Epithelial cell of esophagus (primary cell): Measurements from ENCODE around the gene LMO1.

ENCODE experiments used
- DNase-seq: peaks from one replicate; pipeline ENCODE4 v3.0.0; 2010; ENCODE audit warnings: low read depth
- H3K4me3 ChIP-seq: 2 replicates; pipeline ENCODE4 v1.5.1; 2011; ENCODE audit warnings: mild to moderate bottlenecking, low read length, control low read depth
- TF ChIP-seq, protein P1 (sequence below): IDR thresholded peaks from 2 replicates; pipeline ENCODE4 v1.5.1; 2011; ENCODE audit warnings: low read depth, mild to moderate bottlenecking, low read length, control low read depth, inconsistent platforms; ENCODE audit not compliant: insufficient read depth; ENCODE audit errors: missing control alignments

The LMO1 gene

DNA sequence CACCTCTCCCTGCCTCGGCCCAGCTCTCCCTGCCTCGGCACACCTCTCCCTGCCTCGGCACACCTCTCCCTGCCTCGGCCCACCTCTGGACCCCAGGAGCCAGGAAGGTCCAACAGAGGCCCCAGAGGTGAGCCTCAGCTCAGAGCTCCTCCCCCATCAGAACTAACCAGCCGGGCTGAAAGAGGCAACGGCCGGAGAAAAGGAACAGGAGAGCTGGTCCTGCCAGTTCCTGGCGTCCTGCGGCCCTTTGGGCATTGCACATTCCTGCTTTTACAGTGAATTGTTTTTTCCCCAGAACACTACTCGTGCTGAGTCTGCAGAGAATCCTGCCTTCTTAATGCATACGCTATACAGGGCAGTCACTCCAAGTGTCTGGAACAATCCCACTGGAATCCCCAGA, 45.8 kb downstream of the LMO1 start:
- peak; percentile 17 for DNase-seq
- H3K4me3 ChIP-seq, result no peak overlapping the region
- TF ChIP-seq, protein P1, sequence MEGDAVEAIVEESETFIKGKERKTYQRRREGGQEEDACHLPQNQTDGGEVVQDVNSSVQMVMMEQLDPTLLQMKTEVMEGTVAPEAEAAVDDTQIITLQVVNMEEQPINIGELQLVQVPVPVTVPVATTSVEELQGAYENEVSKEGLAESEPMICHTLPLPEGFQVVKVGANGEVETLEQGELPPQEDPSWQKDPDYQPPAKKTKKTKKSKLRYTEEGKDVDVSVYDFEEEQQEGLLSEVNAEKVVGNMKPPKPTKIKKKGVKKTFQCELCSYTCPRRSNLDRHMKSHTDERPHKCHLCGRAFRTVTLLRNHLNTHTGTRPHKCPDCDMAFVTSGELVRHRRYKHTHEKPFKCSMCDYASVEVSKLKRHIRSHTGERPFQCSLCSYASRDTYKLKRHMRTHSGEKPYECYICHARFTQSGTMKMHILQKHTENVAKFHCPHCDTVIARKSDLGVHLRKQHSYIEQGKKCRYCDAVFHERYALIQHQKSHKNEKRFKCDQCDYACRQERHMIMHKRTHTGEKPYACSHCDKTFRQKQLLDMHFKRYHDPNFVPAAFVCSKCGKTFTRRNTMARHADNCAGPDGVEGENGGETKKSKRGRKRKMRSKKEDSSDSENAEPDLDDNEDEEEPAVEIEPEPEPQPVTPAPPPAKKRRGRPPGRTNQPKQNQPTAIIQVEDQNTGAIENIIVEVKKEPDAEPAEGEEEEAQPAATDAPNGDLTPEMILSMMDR, result no peak

DNA sequence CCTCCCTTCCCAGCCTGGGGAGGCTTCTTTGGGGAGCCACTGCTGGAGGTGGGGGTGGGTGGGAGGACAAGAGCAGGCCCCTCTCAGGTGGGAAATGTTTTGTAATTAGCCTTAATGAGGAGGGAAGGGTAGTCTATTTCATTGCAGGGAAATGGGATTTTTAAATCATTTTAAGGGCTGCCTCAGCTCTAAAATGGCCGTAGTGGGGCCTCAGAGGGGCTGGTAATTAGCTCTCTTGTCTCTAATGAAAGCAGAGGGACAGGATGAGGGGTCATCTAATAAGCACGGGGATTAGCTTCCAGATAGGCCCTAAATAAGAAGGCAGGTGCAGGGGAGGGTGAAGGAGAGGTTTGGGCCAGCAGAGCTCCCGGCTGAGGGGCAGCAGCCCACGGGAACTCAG, 46.5 kb downstream of the LMO1 start:
- DNase-seq, result no peak
- TF ChIP-seq, protein P1, result no peak

DNA sequence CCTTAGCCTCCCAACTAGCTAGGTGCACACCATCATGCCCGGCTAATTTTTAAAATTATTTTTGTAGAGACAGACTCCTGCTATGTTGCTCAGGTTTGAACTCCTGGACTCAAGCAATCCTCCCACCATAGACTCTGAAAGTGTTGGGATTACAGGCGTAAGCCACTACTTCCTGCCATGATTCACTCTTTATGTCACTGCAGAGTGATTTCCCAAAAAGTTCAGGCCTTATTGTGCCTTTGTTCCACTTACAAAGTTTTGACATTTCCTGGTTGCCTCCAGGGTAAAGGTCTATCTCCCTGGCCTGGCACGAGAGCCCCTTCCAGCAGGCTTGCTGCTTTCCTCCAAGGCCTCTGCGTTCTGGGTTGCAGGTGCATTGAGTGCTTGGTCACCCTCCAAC, 50.3 kb downstream of the LMO1 start:
- no peak overlapping the region for H3K4me3 ChIP-seq
- no peak for DNase-seq
- TF ChIP-seq, protein P1, result no peak

More for the DNA sequence above, 46.5 kb downstream of the LMO1 start:
- H3K4me3 ChIP-seq, result no peak overlapping the region

DNA sequence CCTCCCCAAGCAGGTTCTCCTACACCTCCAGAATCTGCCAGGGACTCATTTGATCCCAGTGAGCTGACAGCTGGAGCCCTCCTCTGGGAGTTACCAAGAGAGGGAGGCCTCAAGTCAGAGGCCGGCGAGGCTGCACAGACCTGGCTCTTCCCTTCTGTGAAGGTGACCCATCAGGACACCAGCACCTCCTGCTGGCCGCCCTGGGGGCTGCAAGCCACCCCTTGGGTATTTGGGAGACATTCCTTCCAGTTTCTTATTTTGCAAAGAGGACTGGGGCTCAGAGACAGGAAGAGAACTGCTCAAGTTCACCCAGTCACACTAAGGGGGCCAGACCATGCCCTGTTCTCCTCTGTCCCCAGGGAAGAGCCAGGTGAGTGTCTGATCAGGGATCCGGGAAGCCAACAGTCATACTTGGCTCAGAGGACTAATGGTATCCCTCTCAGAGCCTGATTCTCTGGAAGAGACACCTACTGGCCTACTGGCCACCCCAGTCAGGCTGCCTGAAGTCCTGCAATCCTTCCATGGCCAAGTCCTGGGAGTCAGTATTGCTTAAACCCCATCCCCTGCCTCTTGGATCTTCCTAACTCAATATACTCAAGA, 54.4 kb downstream of the LMO1 start:
- no peak for DNase-seq
- H3K4me3 ChIP-seq, result no peak overlapping the region
- TF ChIP-seq, protein P1, result peak; percentile 24

DNA sequence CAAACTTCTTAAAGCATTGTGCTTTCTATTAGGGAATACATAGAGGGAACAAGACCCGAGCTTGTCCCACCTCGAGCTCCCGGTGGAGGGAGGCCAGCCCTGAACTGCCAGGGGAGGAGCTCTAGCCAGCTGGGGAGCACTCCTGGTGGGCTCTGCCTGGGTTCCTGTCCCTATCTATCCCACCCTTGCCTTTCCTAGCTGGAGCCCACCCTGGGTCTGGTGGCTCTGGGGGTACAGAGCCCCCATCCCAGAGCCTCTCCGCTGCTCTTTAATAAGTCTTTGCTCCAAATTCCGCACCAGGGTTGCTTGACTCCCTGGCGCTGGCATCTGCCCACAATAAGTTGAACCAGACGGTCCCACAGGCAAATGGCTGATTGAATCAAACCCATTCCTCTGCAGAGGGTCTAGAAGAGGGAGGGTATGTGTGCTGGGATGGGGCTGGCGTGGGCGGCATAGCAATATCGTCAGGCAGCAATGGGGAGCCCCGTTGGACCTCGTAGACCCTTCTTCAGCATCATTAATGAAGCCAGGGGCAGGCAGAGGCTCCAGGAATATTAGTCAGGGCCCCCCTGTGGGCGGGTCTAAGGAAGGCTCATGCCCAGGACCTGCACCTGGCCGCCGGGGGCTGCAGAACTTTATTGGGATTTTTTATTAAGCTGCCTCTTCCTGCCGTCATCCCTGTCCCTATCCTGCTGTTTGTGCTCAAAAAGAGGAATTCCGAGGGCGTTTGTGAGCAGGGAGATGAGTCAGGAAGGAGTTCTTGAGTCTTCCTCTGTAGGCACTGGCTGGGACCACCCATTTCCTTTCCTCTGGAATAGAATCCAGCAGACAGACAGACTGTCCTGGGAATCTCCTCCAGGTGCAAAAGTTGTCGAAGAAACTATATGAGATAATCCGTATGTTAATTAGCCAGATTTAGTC, 56.3 kb downstream of the LMO1 start:
- TF ChIP-seq, protein P1, result no peak
- no peak overlapping the region for H3K4me3 ChIP-seq
- DNase-seq, result no peak

DNA sequence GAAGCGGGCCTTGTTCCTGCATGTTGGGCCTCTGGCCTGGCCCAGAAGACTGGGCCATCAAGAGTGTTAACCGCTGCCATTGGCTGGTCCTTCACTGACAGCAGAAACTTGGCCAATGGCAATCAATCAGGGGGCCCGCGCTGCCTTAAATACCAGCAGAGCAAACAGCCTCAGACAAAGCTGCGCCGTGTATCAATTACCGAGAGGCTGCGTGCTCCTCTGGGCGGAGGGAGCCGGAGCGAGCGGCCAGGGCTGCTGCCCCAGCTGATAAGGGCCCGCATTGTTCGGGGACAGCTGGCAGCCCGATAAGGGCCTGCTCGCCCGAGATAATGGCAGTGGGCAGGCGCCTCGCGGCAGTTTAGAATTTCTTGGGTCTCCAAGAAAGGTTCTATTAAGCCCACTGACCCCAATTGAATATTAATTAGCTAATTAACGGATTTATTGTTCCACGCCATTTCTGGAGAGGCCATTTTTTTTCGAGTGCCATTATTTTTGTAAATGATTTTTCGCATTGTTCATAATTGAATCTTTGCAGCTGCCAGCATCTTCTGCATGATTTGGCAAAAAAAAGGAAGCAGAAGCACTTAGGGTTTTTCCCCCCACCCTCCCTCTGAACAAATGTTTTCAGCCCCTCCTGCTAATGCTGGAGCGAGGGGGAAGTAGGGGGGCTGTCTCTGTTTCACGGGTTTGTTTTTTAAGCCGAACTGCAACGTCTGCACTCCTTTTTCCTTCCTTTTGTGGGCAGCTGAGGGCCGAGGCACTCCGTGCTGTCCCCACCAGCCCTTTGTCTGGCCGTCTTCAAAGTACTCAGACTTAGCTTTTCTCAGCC, 57.2 kb downstream of the LMO1 start:
- TF ChIP-seq, protein P1, result no peak
- H3K4me3 ChIP-seq, result no peak overlapping the region
- no peak for DNase-seq
